ENCODE results near the gene MYCBPAP.

DNA sequence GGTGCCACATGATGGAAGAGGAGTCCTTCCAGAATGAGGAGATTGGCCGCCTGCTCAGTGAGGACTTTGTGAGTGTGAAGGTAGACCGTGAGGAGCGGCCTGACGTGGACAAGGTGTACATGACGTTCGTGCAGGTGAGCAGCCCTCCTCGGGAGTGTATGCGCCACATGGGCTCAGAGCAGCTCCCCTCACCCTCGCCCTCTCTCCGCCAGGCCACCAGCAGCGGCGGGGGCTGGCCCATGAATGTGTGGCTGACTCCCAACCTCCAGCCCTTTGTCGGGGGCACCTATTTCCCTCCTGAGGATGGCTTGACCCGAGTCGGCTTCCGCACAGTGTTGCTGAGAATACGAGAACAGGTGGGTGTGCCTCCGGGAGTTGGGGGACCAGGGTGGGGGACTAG lies 40.6 kb downstream of the MYCBPAP start:
- TF ChIP-seq CTCF (IDR thresholded peaks at IDR 0.05; ENCODE audit: low read depth, low read length) (no peak), EZH2phosphoT487 (IDR thresholded peaks at IDR 0.05; ENCODE audit: low read depth) (no peak)
